Ishikawa (cell line): Measurements from ENCODE around the gene PDE6B.

Source experiments
- CEBPB ChIP-seq: IDR thresholded peaks from 2 replicates; pipeline ENCODE4 v1.6.1; 2012
- CREB1 ChIP-seq: IDR thresholded peaks from 2 replicates; pipeline ENCODE4 v1.6.1; 2012; ENCODE audit warnings: low read depth
- EGR1 ChIP-seq: IDR thresholded peaks from 2 replicates; pipeline ENCODE4 v1.6.1; 2012
- EP300 ChIP-seq: IDR thresholded peaks from 2 replicates; pipeline ENCODE4 v1.6.1; 2012; ENCODE audit warnings: borderline replicate concordance
- FOXM1 ChIP-seq: IDR thresholded peaks from 2 replicates; pipeline ENCODE4 v1.6.1; 2012; ENCODE audit warnings: low read depth, borderline replicate concordance
- NFIC ChIP-seq: IDR thresholded peaks from 2 replicates; pipeline ENCODE4 v1.6.1; 2012
- RAD21 ChIP-seq: IDR thresholded peaks from 2 replicates; pipeline ENCODE4 v1.6.1; 2012; ENCODE audit warnings: low read depth
- TAF1 ChIP-seq: IDR thresholded peaks from 2 replicates; pipeline ENCODE4 v1.6.1; 2012; ENCODE audit warnings: low read depth, mild to moderate bottlenecking
- TCF12 ChIP-seq: IDR thresholded peaks from 2 replicates; pipeline ENCODE4 v1.6.1; 2012; ENCODE audit warnings: low read depth
- TEAD4 ChIP-seq: IDR thresholded peaks from 2 replicates; pipeline ENCODE4 v1.6.1; 2012
- YY1 ChIP-seq: IDR thresholded peaks from 2 replicates; pipeline ENCODE4 v1.6.1; 2012; ENCODE audit warnings: low read depth
- ZBTB7A ChIP-seq: IDR thresholded peaks from 2 replicates; pipeline ENCODE4 v1.6.1; 2012; ENCODE audit warnings: low read depth
- TF ChIP-seq, protein P1 (sequence below): IDR thresholded peaks from 2 replicates; pipeline ENCODE4 v1.6.1; 2012
- TF ChIP-seq, protein P2 (sequence below): IDR thresholded peaks from 2 replicates; pipeline ENCODE4 v1.6.1; 2012; ENCODE audit warnings: low read depth, mild to moderate bottlenecking
- TF ChIP-seq, protein P3 (sequence below): IDR thresholded peaks from 2 replicates; pipeline ENCODE4 v1.6.1; 2012

Gene PDE6B

DNA sequence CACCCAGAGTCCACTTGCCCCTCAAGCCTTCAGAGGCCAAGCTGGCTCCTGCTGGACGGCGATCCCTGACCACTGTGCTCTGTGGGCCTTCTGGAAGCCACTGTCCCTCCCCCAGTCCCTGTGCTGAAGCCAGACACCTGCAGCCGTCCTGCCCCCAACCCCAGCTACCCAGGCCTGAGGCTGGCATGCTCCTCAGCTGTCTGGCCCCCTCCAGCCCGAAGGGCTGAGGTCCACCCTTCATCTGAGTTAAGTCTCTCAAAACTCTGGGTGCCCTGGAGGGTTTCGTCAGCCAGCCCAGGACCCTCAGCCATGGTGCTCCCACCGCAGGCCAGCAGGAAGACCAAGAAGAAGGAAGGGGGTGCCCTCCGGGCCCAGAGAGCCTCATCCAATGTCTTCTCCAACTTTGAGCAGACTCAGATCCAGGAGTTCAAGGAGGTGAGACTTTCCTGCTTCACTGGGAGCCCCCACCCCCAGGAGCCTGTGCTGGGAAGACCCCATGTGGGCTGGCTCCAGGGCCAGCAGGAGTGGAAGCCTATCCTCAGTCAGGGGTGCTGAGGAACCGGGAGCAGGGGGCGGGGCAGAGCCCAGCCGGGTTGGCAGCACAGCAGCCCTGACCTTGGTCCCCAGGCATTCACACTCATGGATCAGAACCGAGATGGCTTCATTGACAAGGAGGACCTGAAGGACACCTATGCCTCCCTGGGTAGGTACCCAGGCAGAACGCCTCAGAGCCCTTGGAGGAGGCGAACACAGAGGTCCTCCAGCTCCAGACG lies 53.1 kb downstream of the PDE6B start:
- TF ChIP-seq CREB1 (no peak), TEAD4 (no peak), FOXM1 (no peak), EGR1 (no peak), RAD21 (no peak), CEBPB (no peak), NFIC (no peak)
- TF ChIP-seq, protein P1, sequence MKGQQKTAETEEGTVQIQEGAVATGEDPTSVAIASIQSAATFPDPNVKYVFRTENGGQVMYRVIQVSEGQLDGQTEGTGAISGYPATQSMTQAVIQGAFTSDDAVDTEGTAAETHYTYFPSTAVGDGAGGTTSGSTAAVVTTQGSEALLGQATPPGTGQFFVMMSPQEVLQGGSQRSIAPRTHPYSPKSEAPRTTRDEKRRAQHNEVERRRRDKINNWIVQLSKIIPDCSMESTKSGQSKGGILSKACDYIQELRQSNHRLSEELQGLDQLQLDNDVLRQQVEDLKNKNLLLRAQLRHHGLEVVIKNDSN, result no peak

DNA sequence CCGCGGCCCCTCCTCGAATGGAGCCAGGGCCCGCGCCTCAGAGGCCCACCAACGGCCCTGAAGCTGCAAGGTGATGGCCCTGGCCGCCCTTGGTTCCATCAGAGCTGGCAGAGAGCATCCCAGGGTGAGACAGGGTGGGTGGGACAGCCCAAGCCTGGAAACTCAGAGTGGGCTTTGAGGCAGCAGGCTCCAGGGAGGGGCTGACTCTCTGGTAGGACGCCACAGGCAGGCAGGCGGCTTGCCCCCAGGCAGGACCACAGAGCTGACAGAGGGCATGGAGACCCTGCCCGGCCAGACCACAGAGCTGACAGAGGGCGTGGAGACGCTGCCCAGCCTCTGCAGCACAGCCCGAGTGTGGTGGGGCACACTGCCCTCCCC lies 53.7 kb downstream of the PDE6B start:
- TF ChIP-seq EP300, result no peak
- no peak for TF ChIP-seq FOXM1
- TF ChIP-seq EGR1, result no peak
- no peak for TF ChIP-seq NFIC
- TF ChIP-seq TCF12, result no peak
- no peak for TF ChIP-seq TAF1
- TF ChIP-seq, protein P1, result no peak
- no peak for TF ChIP-seq TEAD4
- no peak for TF ChIP-seq CEBPB
- TF ChIP-seq, protein P2, sequence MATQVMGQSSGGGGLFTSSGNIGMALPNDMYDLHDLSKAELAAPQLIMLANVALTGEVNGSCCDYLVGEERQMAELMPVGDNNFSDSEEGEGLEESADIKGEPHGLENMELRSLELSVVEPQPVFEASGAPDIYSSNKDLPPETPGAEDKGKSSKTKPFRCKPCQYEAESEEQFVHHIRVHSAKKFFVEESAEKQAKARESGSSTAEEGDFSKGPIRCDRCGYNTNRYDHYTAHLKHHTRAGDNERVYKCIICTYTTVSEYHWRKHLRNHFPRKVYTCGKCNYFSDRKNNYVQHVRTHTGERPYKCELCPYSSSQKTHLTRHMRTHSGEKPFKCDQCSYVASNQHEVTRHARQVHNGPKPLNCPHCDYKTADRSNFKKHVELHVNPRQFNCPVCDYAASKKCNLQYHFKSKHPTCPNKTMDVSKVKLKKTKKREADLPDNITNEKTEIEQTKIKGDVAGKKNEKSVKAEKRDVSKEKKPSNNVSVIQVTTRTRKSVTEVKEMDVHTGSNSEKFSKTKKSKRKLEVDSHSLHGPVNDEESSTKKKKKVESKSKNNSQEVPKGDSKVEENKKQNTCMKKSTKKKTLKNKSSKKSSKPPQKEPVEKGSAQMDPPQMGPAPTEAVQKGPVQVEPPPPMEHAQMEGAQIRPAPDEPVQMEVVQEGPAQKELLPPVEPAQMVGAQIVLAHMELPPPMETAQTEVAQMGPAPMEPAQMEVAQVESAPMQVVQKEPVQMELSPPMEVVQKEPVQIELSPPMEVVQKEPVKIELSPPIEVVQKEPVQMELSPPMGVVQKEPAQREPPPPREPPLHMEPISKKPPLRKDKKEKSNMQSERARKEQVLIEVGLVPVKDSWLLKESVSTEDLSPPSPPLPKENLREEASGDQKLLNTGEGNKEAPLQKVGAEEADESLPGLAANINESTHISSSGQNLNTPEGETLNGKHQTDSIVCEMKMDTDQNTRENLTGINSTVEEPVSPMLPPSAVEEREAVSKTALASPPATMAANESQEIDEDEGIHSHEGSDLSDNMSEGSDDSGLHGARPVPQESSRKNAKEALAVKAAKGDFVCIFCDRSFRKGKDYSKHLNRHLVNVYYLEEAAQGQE, result no peak
- TF ChIP-seq YY1, result no peak
- TF ChIP-seq ZBTB7A, result no peak
- TF ChIP-seq RAD21, result no peak
- TF ChIP-seq CREB1, result no peak
- TF ChIP-seq, protein P3, sequence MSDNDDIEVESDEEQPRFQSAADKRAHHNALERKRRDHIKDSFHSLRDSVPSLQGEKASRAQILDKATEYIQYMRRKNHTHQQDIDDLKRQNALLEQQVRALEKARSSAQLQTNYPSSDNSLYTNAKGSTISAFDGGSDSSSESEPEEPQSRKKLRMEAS, result no peak

DNA sequence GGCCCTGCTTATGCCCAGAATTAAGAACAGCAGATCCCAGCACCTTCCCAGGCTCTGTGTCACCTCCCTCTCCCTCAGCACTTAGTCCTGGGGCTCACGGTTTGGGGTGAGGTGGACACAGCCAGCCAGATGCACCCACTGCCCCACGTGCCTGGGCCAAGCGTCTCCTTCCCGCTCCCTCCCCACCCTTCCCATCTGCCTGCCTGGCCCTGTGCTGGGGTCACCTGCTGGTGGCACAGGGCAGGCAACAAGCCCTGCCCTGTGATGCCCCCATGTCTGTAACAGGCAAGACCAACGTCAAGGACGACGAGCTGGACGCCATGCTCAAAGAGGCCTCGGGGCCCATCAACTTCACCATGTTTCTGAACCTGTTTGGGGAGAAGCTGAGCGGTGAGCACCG lies 54.3 kb downstream of the PDE6B start:
- TF ChIP-seq, protein P2, result no peak
- TF ChIP-seq EGR1 (no peak), TAF1 (no peak), RAD21 (no peak), TEAD4 (no peak), CEBPB (no peak), CREB1 (no peak), ZBTB7A (no peak), NFIC (no peak), FOXM1 (no peak), YY1 (no peak)
- TF ChIP-seq, protein P1, result no peak
- TF ChIP-seq, protein P3, result no peak

DNA sequence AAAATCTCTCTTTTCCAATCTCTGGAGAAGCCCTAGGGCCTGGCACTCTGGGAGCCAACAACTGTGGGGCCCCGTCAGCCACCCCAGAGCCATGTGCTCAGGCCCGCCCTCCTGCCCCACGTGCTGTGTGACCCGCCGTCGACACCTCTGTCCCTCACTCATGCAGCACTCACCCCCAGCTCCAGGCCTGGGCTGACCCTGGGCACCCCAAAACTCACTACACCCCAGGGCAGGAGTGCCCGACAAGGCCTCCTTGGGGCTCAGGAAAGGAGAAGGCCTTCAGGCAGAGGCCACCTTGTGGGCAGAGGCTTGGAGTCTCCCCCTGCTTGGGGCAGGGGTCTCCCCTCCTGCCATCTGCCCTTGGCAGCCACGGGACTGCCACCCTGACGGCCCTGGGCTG lies 54.7 kb downstream of the PDE6B start:
- no peak for TF ChIP-seq CREB1
- TF ChIP-seq YY1, result no peak
- TF ChIP-seq TCF12, result no peak

DNA sequence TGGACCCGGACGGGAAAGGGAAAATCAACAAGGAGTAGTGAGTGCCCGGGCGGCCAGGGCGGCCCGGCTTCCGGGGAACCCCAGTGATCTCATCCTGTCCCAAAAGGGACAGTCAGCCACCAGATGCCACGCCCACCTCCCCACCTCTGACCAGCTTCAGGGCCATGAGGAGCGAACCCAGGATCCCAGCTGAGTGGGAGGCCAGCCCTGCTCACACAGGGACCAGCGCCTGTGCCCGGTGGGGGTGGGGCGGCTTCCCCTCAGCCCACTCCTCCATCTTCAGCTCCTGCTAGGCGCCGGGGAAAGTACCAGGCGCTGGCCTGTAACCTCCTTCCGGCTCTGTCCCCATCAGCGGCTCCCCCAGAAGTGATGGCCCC lies 55.2 kb downstream of the PDE6B start:
- TF ChIP-seq CEBPB (no peak), CREB1 (no peak), FOXM1 (no peak), EGR1 (no peak), ZBTB7A (no peak), TAF1 (no peak), TCF12 (no peak), YY1 (no peak), RAD21 (no peak), NFIC (no peak), TEAD4 (no peak), EP300 (no peak)
- TF ChIP-seq, protein P3, result no peak
- TF ChIP-seq, protein P2, result no peak
- TF ChIP-seq, protein P1, result no peak
